IMR-90 (cell line): ENCODE measurements around the gene GPR32. TPM values are rescaled to one million over a fixed set of nuclear protein-coding genes. Genes with fewer than 3 reads are reported as not detected.

ENCODE experiments used
- ATAC-seq: fragments of 200-7000 bp; cut with Tn5 transposase; 2 replicates; pipeline ENCODE4 v1.9.1; 2020; ENCODE audit warnings: low read depth, mild to moderate bottlenecking, moderate library complexity
- BruUV-seq: library from RNA; stranded (reverse); fragments of 400-500 nt; replicated peaks from 2 replicates; lab custom pipeline; 2021; lab: Mats Ljungman, UMichigan
- CTCF ChIA-PET: fragments of 300-600 bp; formaldehyde crosslinking; extraction: SDS; loops from one replicate; lab custom pipeline; 2021; ENCODE audit warnings: antibody characterized with exemption; lab: Yijun Ruan, JAX
- POLR2A ChIA-PET: fragments of 300-600 bp; sonication (Branson Sonifier 250); formaldehyde crosslinking; loops from one replicate; lab custom pipeline; 2022; ENCODE audit warnings: antibody characterized with exemption; ENCODE audit not compliant: unreplicated experiment; lab: Charles Lee
- DNase-seq: peaks from one replicate; pipeline ENCODE4 v3.0.0; 2013
- H2AFZ ChIP-seq: replicated peaks from 2 replicates; pipeline ENCODE3; 2013; ENCODE audit warnings: low read length, mild to moderate bottlenecking; ENCODE audit not compliant: poor library complexity
- H2AK5ac ChIP-seq: 2 replicates; pipeline ENCODE4 v1.6.1; 2013; ENCODE audit warnings: low read depth, low read length, inconsistent platforms
- H2AK9ac ChIP-seq: replicated peaks from 2 replicates; pipeline ENCODE3; 2013; ENCODE audit warnings: mild to moderate bottlenecking, low read depth, low read length, moderate library complexity; ENCODE audit not compliant: poor library complexity
- H2BK120ac ChIP-seq: 2 replicates; pipeline ENCODE4 v1.6.1; 2013; ENCODE audit warnings: low read depth, low read length, inconsistent platforms
- H2BK15ac ChIP-seq: 3 replicates; pipeline ENCODE4 v1.6.1; 2013; ENCODE audit warnings: low read depth, low read length, inconsistent platforms
- H2BK20ac ChIP-seq: 2 replicates; pipeline ENCODE4 v1.6.1; 2013; ENCODE audit warnings: low read depth, mild to moderate bottlenecking, inconsistent platforms, low read length, moderate library complexity
- H2BK5ac ChIP-seq: 2 replicates; pipeline ENCODE4 v1.6.1; 2013; ENCODE audit warnings: mild to moderate bottlenecking, low read depth, low read length, inconsistent platforms; ENCODE audit not compliant: poor library complexity, severe bottlenecking
- H3K14ac ChIP-seq: replicated peaks from 2 replicates; pipeline ENCODE4 v1.6.1; 2013; ENCODE audit warnings: low read depth, low read length, inconsistent platforms
- H3K18ac ChIP-seq: 2 replicates; pipeline ENCODE4 v1.6.1; 2013; ENCODE audit warnings: low read depth, low read length, control low read depth
- H3K23ac ChIP-seq: 2 replicates; pipeline ENCODE4 v1.6.1; 2013; ENCODE audit warnings: low read depth, low read length, inconsistent platforms
- H3K27ac ChIP-seq: 2 replicates; pipeline ENCODE4 v1.5.1; 2013; ENCODE audit warnings: mild to moderate bottlenecking, control low read depth, low read length; ENCODE audit not compliant: insufficient read depth
- H3K27me3 ChIP-seq: 2 replicates; pipeline ENCODE4 v1.6.1; 2013; ENCODE audit warnings: low read length; ENCODE audit not compliant: control insufficient read depth, insufficient read depth
- H3K36me3 ChIP-seq: 2 replicates; pipeline ENCODE4 v1.6.1; 2013; ENCODE audit warnings: low read length, mixed read lengths; ENCODE audit not compliant: control insufficient read depth, insufficient read depth
- H3K4ac ChIP-seq: 2 replicates; pipeline ENCODE4 v1.6.1; 2013; ENCODE audit warnings: low read depth, low read length, inconsistent platforms
- H3K4me1 ChIP-seq: 2 replicates; pipeline ENCODE4 v1.6.1; 2013; ENCODE audit warnings: low read length, mixed read lengths; ENCODE audit not compliant: control insufficient read depth, insufficient read depth
- H3K4me2 ChIP-seq: 2 replicates; pipeline ENCODE4 v1.6.1; 2013; ENCODE audit warnings: low read depth, mild to moderate bottlenecking, control low read depth, low read length, moderate library complexity
- H3K4me3 ChIP-seq: 2 replicates; pipeline ENCODE4 v1.5.1; 2013; ENCODE audit warnings: low read depth, mild to moderate bottlenecking, control low read depth, low read length, moderate library complexity; ENCODE audit not compliant: insufficient read depth
- H3K56ac ChIP-seq: 2 replicates; pipeline ENCODE4 v1.6.1; 2013; ENCODE audit warnings: low read length, inconsistent platforms; ENCODE audit not compliant: insufficient read depth; ENCODE audit errors: extremely low read depth
- H3K79me1 ChIP-seq, 2 experiments: 2 replicates each; pipeline ENCODE4 v1.6.1; 2013; ENCODE audit warnings: low read length in 2 of 2, inconsistent platforms in 1 of 2, low read depth in 1 of 2
- H3K9ac ChIP-seq: 2 replicates; pipeline ENCODE4 v1.6.1; 2013; ENCODE audit warnings: low read depth, low read length, control low read depth
- H3K9me1 ChIP-seq: 2 replicates; pipeline ENCODE4 v1.6.1; 2013; ENCODE audit warnings: low read length, inconsistent platforms; ENCODE audit not compliant: insufficient read depth
- H3K9me3 ChIP-seq: 2 replicates; pipeline ENCODE4 v1.6.1; 2013; ENCODE audit warnings: low read length; ENCODE audit not compliant: control insufficient read depth, insufficient read depth
- H4K20me1 ChIP-seq: 2 replicates; pipeline ENCODE4 v1.6.1; 2013; ENCODE audit warnings: low read length, inconsistent platforms; ENCODE audit not compliant: insufficient read depth
- H4K5ac ChIP-seq: 2 replicates; pipeline ENCODE4 v1.6.1; 2013; ENCODE audit warnings: mild to moderate bottlenecking, low read depth, low read length, control low read depth
- H4K8ac ChIP-seq, 2 experiments: 2 replicates each; pipeline ENCODE4 v1.6.1; 2013; ENCODE audit warnings: low read depth in 2 of 2, low read length in 2 of 2, control low read depth in 1 of 2, inconsistent platforms in 1 of 2
- H4K91ac ChIP-seq: 2 replicates; pipeline ENCODE4 v1.6.1; 2013; ENCODE audit warnings: low read depth, low read length, inconsistent platforms; ENCODE audit not compliant: insufficient read depth
- CEBPB ChIP-seq: IDR thresholded peaks from 2 replicates; pipeline ENCODE4 v1.6.1; 2012; ENCODE audit warnings: low read depth, low read length, improper control_type of control experiment
- CHD1 ChIP-seq: IDR thresholded peaks from 2 replicates; pipeline ENCODE4 v1.6.1; 2012; ENCODE audit warnings: low read depth, low read length, improper control_type of control experiment
- MAZ ChIP-seq: IDR thresholded peaks from 2 replicates; pipeline ENCODE4 v1.6.1; 2012; ENCODE audit warnings: low read depth, mild to moderate bottlenecking, low read length, improper control_type of control experiment, moderate library complexity, borderline replicate concordance
- POLR2A ChIP-seq: IDR thresholded peaks from 2 replicates; pipeline ENCODE4 v1.6.1; 2012; ENCODE audit warnings: mild to moderate bottlenecking, low read depth, low read length
- RCOR1 ChIP-seq: IDR thresholded peaks from 2 replicates; pipeline ENCODE4 v1.6.1; 2012; ENCODE audit warnings: mild to moderate bottlenecking, low read length, improper control_type of control experiment; ENCODE audit not compliant: insufficient replicate concordance
- RFX5 ChIP-seq: IDR thresholded peaks from 2 replicates; pipeline ENCODE4 v1.8.0; 2012; ENCODE audit warnings: low read depth, mild to moderate bottlenecking, low read length, moderate library complexity
- SMC3 ChIP-seq: fragments of 150-350 bp; IDR thresholded peaks from 2 replicates; pipeline ENCODE4 v1.6.1; 2016; ENCODE audit warnings: low read depth, mild to moderate bottlenecking, antibody characterized with exemption, low read length, moderate library complexity
- USF2 ChIP-seq: fragments of 150-350 bp; IDR thresholded peaks from 2 replicates; pipeline ENCODE4 v1.6.1; 2017; ENCODE audit warnings: mild to moderate bottlenecking, antibody characterized with exemption, low read length, low read depth
- WGBS, 2 experiments: methylation state at CpG; one replicate each; pipeline versions ENCODE4 v1.1.5 to v1.1.7; 2013; ENCODE audit warnings: missing lambda C conversion rate in 2 of 2; ENCODE audit not compliant: insufficient read length in 1 of 2; ENCODE audit errors: extremely low coverage in 2 of 2; 5-methylcytosine and 5-hydroxymethylcytosine counted together
- dilution Hi-C: fragments of 300-500 bp; cut with HindIII; formaldehyde crosslinking; loops from one replicate; pipeline ENCODE4 v1.14.3; 2018; ENCODE audit warnings: low sequenced_read_pairs; ENCODE audit not compliant: unreplicated experiment
- in situ Hi-C: fragments of 300-500 bp; cut with MboI; formaldehyde crosslinking; loops from 3 replicates; pipeline ENCODE4 v1.14.3; 2019; ENCODE audit warnings: low sequenced_read_pairs, inconsistent platforms, mixed read lengths
- intact Hi-C: fragments of 100-400 bp; cut with micrococcal nuclease; formaldehyde crosslinking; loops from 2 replicates; pipeline ENCODE4 v1.10.0; 2022
- polyA plus RNA-seq, 3 experiments: library from polyadenylated mRNA; depleted of rRNA; stranded (reverse); fragments of >200 nt; gene quantifications; 2 replicates each; pipeline ENCODE4 v1.2.3, GENCODE V29; 2012; ENCODE audit warnings: low replicate concordance in 1 of 3
- total RNA-seq: library from RNA; depleted of rRNA; stranded (reverse); fragments of >200 nt; gene quantifications from 2 replicates; pipeline ENCODE4 v1.2.3, GENCODE V29; 2012

GPR32 gene
- total and polyA plus RNA-seq, 2 of the 4 experiments (the other 2 are of a cell fraction) = not detected

DNA sequence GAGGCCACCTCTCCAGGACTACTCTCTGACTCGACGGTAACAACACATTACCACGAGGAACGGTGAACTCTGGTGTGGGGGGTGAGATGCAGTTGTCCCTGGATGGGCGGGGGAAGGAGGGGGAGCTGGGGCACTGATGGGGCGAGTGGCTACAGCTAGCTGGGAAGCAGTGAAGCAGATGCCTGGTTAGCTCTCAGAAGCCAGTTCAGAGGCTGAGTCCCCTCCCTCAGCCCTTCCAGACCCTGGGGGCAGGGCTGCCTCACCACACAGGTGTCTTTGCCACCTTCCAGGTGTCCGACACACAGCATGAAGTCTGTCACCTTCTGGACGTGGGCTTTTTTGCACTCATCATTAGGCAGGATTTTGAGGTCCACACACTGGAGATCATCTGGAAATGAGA, 49.4 kb downstream of the GPR32 start:
- no peak overlapping the region for H2BK15ac ChIP-seq
- 20% methylated on average over 2 of the region's 8 CpGs; no CpG with 5 or more reads in 1 of the 2 experiments for WGBS, 2 experiments
- H4K8ac ChIP-seq = no peak overlapping the region
- H2BK5ac ChIP-seq = no peak overlapping the region
- no peak overlapping the region for H3K14ac ChIP-seq
- ChIA-PET CTCF (no interaction called here), POLR2A (no interaction called here)
- H4K5ac ChIP-seq = no peak overlapping the region
- no peaks in the 10 kb centered on the region for H3K4me1 ChIP-seq
- dilution Hi-C loops (no loop called here), in situ Hi-C loops (no loop called here), intact Hi-C loops (no loop called here)
- no peak overlapping the region for H2BK20ac ChIP-seq
- no peak for DNase-seq
- no peak overlapping the region for H2AK9ac ChIP-seq
- H3K9me3 ChIP-seq = no peaks in the 10 kb centered on the region
- H3K18ac ChIP-seq = no peak overlapping the region
- H4K91ac ChIP-seq = no peak overlapping the region
- no peak overlapping the region for H2AFZ ChIP-seq
- H3K27ac ChIP-seq = no peak overlapping the region
- H2BK120ac ChIP-seq = no peak overlapping the region
- H3K9me1 ChIP-seq = no peaks in the 10 kb centered on the region
- H3K4ac ChIP-seq = no peak overlapping the region
- H2AK5ac ChIP-seq = no peak overlapping the region
- ATAC-seq = no peak
- H3K79me1 ChIP-seq = no peaks in the 10 kb centered on the region
- BruUV-seq = no TSS peak
- peaks cover 45% of the 10 kb centered on the region for H3K27me3 ChIP-seq
- H3K4me2 ChIP-seq = no peak overlapping the region
- no peaks in the 10 kb centered on the region for H4K20me1 ChIP-seq
- H3K56ac ChIP-seq = no peak overlapping the region
- H3K23ac ChIP-seq = no peak overlapping the region
- no peak overlapping the region for H3K9ac ChIP-seq
- TF ChIP-seq CHD1 = no peak
- TF ChIP-seq RCOR1 = no peak
- no peak for TF ChIP-seq RFX5
- no peak for TF ChIP-seq POLR2A
- no peak for TF ChIP-seq MAZ
- no peak for TF ChIP-seq USF2
- TF ChIP-seq SMC3 = no peak
- TF ChIP-seq CEBPB = no peak
- H3K4me3 ChIP-seq = no peak overlapping the region
- no peaks in the 10 kb centered on the region for H3K36me3 ChIP-seq
